HG03354 (cell line): Measurements from ENCODE around the gene AIG1.
A peak's percentile ranks its signal among the peaks of the same experiment; 100 is the strongest.

Experiments
- ATAC-seq: cut with Tn5 transposase; IDR thresholded peaks from one replicate; pipeline ENCODE4 v1.9.1; 2021; ENCODE audit warnings: mild to moderate bottlenecking; ENCODE audit not compliant: unreplicated experiment, poor library complexity, severe bottlenecking

AIG1 gene

DNA sequence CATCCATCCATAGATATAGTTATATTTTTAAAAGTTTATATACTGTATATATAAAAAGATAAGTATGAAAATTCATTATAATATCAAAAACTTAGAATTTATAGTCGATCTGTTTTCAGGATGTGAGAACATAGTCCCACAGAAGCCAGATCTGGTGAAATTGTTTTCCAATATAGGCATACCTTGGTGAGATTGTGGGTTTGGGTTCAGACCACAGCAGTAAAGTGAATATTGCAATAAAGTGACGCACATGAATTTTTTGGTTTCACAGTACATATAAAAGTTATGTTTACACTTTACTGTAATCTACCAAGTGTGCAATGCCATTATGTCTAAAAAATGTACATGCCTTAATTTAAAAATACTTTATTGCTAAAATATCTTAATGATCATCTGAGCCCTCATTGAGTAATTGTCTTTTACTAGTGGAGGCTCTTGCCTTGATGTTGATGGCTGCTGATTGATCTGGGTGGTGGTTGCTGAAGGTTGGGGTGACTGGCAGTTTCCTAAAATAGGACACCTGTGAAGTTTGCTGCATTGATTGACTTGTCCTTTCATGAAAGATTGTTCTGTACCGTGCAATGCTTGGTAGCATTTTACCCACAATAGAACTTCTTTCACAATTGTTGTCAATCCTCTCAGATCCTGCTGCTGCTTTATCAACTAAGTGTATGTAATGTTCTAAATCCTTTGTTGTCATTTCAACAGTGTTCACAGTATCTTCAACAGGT lies 29.8 kb downstream of the AIG1 start:
- no peak for ATAC-seq

DNA sequence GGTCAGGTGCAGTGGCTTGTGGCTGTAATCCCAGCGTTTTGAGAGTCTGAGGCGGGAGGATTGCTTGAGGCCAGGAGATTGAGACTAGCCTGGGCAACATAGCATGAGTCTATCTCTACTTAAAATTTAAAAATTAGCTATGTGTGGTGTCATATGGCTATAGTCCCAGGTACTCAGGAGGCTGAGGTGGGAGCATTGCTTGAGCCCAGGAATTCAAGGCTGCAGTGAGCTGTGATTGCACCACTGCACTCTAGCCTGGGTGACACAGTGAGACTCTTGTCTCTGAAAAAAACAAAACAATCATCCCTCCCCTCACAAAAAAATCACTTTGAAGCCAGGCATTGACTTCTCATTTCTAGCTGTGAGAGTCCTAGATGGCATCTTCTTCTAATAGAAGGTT lies 32.1 kb downstream of the AIG1 start:
- no peak for ATAC-seq

DNA sequence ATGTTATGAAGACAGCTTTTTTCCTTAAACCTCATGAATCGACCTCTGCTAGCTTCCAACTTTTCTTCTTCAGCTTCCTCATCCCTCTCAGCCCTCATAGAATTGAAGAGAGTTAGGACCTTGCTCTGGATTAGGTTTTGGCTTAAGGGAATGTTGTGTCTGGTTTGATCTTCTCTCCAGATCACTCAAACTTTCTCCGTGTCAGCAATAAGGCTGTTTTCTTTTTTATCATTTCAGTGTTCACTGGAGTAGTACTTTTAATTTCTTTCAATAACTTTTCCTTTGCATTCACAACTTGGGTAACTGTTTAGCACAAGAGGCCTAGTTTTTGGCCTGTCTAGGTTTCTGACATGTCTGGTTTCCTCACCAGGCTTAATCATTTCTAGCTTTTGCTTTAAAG lies 32.6 kb downstream of the AIG1 start:
- no peak for ATAC-seq

DNA sequence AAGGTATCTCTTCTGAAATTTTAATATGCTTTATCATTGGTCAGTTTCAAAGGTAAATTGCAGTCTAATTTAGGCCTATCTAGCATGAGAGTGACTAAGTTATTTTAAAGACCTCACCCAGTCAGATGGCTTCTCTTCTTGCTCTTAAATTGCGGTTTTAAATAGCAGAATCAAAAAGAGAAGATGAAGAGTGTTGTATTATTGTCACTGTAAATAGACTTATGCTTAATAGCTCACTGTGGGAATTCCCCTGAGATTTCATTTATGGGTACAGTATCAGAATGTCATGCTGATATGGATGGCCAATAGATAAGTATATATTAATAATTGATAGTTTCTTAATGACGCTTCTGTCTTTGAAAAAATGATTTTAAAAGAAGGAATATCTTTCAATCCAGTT lies 35.7 kb downstream of the AIG1 start:
- no peak for ATAC-seq

DNA sequence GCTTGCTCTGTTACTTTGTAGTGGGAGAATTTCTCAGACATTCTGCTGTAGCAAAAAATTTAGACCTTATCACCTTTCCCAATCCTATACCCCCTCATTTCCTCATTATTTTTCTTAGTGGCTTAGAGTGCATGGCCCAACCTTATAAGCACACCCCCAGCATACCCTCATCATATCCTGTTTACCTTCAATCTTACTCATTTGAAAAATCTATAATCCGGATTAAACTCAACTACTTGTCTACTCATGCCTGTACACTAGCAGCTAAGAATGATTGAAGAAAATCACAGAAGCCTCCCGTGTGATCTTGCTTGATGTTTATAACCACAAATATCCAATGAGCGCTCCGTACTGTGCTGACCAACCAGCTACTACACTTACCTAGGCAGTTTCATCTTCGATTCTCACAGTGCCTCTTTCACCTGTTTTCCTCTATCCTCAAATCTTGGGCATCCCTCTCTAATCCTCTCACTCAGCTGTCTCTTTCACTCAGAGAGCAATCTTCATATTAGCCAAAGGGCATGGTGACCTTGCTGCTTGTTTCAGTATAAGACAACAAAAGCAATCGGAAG lies 36.6 kb downstream of the AIG1 start:
- ATAC-seq, result peak; percentile 20

DNA sequence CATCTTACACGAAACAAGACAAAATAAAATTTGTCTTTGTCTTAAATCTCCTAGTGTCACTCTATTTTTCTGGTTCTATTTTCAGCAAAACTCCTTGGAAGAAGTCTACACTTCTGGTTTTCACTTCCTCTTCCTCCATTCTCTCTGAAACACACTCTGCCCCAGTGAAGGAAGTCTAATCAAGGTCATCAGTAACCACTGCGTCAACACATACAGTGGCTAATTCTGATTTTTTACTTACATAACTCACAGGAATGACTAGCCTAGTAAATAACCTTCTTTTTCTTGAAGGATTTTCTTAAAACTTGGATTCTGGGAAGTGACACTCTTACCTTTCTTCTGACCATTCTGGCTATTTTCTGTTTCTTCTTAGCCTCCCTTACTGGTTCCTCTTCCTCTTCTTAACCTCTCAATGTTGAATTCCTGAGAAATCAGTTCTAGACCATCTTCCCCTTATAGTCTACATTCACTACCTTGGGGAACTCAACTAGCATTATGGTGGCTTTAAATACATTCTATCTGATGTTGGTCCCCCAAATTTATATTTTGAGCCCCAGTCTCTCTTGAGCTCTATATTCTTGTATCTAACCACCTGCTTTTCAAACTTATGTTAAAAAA lies 37.5 kb downstream of the AIG1 start:
- peak; percentile 82 for ATAC-seq

DNA sequence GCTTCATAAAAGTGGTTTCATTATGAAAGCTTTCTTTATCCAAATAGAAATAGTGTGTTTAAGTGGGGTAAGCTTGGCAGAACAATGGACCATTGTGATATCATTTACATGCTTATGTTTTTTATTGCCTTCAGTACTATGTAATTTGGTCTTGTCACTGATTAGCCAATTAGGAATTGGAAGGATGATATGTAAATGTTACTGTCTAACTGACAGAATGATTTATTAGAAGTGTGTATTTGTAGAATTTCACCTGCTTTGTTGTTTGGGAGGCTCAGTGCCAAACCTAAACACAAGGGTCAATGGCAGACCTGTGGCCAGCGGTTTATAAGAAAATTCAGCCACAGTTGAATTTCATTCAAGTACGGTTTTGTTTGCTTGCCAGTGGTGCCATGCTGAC lies 39.0 kb downstream of the AIG1 start:
- no peak for ATAC-seq

DNA sequence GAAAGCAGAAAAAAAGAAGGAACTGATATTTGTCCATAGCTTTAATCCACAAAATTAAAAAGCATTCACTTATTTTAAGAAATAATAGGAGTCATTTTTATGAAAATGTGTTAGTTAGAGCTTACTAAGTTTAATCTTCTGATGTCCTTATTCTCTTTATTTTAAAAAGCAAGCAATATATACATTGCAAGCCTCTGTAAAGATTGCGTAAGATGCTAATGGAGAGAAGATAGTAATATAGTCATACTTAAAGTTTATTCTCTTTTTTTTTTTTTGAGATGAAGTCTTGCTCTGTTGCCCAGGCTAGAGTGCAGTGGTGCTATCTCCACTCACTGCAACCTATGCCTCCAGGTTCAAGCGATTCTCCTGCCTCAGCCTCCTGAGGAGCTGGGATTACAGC lies 39.7 kb downstream of the AIG1 start:
- ATAC-seq, result no peak

DNA sequence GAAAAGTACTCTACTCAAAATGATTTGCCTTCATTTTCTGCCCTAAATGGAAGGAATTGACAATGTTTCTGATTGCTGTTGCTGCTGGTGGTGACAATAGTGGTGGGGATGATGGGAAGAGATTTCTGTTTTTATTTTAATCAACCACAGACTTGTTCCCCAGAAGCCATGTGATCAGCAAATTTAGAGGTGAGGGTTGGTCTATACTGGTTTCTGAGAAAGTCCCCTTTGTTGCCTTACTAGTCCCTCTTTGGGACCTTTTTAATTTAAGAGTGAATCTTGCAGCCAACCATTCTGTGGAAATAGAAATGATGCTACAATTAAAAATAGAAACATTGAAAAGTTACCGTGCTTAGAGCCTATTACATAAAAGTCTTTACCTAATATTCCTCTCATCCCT lies 43.2 kb downstream of the AIG1 start:
- ATAC-seq, result no peak

DNA sequence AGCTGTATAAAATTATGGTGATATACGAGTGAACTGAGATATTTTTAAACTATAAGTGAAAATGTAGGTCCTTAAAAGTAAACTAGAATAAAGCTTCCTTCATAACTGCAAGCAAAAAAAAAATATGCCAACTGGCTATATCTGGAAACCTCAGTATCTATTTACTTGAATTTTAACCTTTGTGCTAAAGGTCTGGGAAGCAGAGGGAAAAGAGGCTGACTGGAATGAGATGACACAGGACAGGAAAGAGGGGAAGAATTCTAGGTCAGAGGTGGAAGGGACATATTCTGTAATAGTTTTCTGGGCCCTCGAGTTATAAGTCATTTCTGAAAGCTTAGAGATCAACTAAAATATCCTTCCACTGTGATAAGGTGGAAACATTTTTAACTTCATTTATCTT lies 46.8 kb downstream of the AIG1 start:
- no peak for ATAC-seq

DNA sequence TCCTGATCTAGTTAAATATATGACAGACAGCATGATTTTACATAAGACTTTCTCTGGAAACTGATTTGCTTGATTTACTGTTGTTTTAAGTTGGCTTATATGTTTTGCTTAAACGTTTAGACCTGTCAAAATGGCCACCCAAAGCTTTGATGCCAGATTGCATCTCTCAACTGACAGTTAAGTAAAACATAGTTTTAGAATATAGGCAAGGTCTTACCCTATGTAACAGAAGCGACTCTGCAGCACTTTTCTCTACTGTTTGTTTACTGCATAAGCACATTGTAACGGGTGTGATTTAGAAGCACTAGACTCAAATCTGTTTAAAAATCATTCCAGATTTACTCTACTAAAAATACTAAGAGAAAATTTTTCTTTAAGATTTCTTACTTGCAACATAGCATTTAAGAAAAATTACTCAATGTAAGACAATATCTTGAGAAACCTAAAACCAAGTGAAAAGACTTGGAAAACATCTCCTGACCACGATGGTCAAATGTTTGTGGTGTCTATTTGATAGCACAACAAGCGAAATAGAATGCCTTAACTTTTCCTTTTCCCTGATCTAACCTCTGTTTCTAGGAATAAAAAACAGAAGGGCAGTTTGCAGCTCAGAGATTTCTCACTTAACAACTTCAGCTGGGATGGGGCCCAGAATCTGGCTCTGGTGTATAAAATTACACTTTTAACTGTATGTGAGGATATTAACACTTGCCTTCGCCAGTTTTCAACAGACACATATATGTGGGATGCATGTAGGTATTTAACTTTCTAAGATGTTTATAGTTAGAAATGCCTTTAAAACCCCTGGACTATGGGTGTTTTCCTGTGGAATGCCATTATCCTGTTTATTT lies 47.4 kb downstream of the AIG1 start:
- ATAC-seq, result no peak

DNA sequence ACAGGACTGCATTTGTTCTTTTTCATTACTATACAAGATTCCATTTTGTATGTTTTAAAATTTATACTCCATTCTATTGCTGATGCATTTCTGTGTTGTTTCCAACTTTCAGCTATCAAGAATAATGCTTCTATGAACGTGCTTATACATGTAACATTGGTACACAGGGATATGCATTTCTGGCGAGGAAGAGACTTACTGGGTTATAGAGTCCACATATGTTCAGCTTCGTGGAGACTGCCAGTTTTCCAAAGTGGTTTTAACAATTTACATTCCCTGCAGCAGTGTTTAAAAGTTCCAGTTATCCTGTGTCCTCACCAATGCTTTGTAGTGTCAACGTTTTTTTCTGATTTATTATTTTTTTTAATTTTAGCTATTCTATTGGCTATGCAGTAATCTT lies 48.5 kb downstream of the AIG1 start:
- no peak for ATAC-seq

DNA sequence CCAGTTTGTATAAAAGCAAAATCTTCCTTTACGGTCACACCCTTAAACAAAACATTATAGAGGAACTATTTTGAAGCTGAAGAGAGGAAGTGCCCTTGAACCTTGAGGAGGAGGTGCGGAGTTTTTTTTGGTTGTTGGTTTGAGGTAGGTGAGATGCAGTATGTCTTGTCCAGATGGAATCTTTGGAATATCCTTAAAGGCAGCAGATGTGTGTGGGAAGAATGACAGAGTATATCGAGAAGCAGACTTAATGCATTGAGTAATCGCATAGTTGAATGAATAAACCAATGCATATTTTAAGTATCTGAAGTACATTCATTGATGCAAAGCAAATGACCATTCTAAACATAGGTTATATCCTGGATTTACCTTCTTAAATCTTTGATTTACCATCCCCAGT lies 49.9 kb downstream of the AIG1 start:
- ATAC-seq, result no peak

DNA sequence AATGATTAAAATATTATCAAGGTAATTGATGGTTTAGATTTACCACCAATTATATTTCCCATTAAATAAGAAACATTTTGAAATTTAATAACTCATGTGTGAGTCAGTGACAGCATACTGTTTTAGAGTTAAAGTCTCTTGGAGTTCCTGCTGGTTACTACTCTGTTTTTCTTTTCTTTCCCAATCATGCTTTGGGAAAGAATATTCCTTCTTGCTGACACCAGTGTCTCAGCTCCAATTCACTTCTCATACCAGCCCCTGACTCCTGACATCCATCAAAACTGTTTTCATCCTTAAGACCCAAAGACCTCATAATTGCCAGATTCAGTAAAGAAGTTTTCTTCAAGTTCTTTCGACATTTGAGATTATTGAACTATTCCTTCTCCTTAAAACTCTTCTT lies 50.3 kb downstream of the AIG1 start:
- no peak for ATAC-seq

DNA sequence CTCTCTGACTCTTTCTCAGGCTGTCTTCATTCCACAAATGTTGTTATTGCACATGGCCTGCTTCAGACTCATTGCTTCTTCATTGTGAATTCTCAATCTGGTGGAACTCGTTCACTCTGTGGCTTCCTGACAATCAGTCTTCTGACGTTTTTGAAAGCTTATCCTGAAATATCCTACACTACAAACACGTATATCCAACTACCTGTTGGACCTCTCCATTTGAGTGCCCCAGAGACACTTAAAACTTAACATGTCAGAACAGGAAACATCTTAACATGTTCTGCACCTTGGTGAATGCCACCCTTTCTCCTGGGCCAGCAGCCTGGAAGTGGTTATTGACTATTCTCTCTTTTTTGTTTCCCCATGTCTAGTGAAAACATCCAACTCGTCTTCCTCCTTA lies 50.8 kb downstream of the AIG1 start:
- ATAC-seq, result no peak

DNA sequence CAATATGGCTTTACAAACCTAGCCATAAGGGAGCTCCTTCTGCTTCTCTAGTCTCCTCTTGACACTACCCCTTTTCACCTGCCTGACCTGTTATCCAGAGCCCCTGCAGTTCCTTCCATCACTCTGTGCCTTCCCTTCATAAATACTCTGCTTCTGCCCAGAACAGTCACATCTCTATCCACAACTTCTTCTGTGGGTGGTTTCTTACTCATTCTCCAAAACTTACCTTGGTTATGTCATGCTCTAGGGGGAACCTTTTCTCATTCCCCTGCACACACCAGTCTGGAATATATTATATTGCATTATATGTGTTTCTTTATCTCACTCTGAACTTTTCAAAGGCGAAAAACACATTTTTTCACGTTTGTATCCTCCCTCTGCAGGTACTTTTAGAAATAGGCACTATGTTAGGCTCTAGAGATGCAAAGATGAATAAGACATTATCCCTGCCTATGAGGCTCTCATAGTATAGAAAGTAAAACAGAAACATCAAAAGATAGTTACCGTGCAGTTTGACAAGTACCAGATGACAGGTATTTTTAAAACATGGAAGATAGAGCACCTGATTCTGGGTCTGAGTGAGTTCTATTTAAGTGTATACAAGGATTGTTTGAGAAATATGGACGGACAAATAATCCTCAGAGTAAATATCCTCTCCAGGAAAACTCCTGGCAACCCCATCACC lies 51.5 kb downstream of the AIG1 start:
- peak; percentile 52 for ATAC-seq

DNA sequence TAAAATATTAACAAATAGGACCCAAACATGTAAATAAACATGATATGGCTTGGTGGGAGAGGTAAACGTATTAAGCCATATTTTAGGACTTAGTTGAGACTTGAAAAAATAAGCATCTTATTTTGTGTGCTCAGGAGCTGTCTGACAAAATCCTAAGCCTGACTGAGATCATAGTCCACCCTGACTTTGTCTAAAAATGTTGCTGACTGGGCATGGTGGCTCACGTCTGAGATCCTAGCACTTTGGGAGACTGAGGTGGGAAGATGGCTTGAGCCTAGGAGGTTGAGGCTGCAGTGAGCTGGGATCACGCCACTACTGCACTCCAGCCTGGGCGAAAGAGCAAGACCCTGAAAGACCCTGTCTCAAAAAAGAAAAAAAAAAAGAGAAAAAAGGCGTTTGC lies 52.1 kb downstream of the AIG1 start:
- no peak for ATAC-seq

DNA sequence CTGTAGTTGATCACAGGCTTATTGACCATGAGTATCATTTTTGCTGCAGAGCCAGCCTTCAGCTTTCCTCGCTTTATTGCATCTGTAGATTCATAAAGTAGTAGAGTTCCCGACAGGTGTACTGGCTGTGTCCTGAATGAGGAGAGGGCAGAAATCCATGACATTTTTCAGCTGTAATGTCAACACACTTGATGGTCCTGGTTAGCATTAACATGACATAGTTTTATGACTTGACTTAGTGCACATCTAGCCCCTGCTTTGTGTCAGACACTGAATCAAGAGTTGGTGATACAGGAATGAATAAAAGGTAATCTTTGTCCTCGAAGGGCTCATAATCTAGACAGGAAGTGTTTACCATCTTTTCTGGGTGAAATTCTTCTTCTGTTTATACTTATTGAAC lies 55.0 kb downstream of the AIG1 start:
- no peak for ATAC-seq

DNA sequence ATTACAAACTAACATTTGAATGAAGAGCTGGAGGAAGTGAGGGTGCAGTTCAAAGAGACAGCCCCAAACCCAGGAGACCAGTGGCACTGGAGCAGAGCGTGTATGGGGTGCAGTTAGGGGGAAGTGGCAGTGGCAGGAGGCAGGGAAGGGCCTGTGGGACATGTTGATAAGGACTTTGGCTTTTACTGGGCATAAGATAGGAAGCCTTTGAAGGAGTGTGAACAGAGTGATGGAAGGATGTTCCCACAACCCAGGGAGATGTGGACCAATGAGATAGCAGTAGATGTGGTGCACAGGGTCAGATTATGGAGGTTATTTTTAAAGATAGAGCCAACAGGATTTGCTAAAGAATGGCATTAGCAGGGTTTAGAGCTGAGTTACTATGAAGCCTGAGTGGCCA lies 56.4 kb downstream of the AIG1 start:
- ATAC-seq, result no peak

DNA sequence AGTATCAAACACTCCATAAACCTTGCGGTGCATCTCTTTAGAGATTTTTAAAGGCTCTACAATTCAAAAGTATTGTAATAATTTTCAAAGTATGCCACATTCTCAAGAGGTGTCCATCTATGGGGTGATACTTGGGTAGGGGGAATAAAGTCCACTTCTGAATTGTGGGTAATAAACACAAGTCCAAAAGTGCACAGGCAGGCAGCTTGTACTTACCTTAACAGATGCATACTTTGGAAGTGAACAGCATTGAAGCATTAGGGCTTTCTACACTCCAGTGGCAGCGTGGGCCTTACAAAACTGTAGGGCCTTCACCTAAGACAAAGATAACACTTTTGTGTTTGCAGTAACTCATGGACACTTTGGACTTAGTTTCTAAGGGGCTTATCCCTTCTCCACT lies 58.6 kb downstream of the AIG1 start:
- ATAC-seq, result no peak
